Kidney glomerular epithelial cell (primary cell): ENCODE measurements around the gene IP6K3.

Source experiments
- DNase-seq: peaks from one replicate; lab custom pipeline; 2025; lab: John Stamatoyannopoulos, UW

Gene IP6K3

GRCh38 chr6:33740794-33741193, 5.9 kb downstream of the IP6K3 start:
- no peak for DNase-seq

- no peak for DNase-seq
Measured at GRCh38 chr6:33740204-33740608, 6.5 kb downstream of the IP6K3 start.

- DNase-seq = no peak
Measured at GRCh38 chr6:33739571-33739970, 7.1 kb downstream of the IP6K3 start.

- no peak for DNase-seq
Measured at GRCh38 chr6:33738879-33739278, 7.8 kb downstream of the IP6K3 start.

GRCh38 chr6:33738153-33738552, 8.6 kb downstream of the IP6K3 start:
- no peak for DNase-seq

- no peak for DNase-seq
Measured at GRCh38 chr6:33737267-33738026, 9.3 kb downstream of the IP6K3 start.

- DNase-seq = no peak
Measured at GRCh38 chr6:33735216-33735615, 11.5 kb downstream of the IP6K3 start.

DNA sequence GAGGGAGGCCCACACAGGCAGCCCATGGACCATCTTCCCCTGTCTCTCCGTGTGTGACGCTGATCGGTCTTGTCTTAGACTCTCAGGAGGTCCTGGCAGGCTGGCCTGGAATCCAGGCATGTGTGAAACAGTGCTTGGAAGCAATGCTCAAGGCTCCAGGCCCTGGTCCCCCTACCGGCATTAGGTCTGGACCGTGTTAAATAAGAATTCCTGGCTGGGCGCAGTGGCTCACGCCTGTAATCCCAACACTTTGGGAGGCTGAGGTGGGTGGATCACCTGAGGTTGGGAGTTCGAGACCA, 13.0 kb downstream of the IP6K3 start:
- DNase-seq = no peak

DNA sequence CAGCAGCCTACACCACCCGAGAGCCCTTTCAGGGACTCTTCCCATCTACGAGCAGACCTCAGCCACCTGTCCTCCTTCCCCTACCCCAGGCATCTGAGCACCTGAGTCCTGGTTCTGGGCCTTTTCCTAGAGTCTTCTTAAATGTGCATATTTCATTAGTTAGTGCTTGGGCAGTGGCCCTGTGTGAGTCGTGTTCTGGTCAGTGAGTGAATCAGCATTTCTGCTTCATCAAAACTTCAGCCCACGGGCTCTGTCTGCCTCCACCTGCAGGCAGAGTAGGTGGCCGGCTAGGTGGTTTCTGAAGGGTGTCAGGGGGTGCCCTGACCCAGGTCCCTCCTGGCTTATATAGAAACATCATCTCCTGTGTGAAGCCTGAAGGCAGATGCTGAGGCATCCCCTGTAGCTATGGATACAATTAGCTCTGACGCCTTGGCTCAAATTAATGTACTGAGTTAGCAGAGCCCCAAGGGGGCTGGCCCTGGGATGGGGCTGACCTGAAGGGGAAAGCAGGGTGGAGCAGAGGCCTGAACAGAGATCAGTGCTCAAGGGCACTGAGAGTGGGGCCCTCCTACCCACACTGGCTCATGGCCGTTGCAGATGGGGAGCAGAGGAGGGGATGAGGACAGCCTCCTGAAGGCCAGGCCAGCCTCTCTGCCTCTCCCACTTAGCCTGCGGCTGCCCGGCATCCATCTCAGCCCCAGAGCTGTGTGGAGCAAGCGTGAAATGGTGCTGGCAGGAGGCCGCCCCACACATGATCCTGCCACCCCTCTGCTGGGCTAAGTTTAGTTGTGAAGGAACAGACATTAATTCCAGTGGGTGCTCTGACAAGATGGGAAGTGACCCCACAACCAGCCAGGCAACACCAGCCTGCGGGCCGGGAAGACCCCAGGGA, 13.6 kb downstream of the IP6K3 start:
- DNase-seq = peak; percentile 47

GRCh38 chr6:33732385-33732784, 14.3 kb downstream of the IP6K3 start:
- DNase-seq = no peak

DNA sequence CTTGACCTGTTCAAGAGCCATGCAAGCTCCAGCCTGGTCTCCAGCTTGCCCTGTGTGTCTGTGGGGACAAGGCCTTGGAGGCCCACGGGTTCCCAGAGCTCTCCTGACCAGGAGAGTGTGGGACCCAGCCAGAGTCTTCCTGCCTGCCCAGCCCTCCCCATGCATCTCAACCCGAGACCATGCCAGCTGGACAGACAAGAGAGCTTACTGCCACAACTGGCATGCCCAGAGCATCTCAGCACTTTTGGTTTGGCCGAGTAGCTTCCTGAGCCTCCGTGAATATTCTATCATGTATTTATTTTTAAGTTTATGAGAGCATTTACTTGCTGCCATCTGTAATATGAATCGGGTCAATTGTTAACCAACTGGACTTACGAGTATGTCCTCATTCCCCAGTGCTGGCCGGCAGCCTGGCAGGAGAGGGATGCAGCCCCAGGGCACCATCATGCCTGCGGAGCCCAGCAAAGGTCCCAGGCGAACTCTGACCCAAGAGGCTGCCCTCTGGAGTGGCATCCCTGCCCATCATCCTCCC, 14.9 kb downstream of the IP6K3 start:
- no peak for DNase-seq

DNA sequence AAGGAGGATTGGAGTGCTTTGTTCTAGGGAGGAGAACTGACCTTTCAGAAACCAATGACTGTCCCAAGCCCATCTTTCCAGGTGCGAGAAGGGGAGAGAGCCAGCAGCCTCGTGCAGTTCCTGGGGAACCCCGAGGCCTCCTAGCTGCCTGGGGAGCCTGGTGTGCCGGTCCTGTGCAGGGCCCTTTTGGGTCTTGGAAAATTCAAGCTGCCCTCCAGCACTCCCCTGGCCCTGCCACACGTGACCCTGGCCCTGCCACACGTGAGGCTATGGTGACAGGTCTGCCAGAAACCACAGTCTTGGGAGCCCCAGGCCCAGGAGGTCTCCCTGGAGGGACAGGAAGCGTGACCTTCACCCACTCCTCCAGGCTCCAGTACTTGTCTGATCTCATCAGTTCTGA, 15.7 kb downstream of the IP6K3 start:
- no peak for DNase-seq

DNA sequence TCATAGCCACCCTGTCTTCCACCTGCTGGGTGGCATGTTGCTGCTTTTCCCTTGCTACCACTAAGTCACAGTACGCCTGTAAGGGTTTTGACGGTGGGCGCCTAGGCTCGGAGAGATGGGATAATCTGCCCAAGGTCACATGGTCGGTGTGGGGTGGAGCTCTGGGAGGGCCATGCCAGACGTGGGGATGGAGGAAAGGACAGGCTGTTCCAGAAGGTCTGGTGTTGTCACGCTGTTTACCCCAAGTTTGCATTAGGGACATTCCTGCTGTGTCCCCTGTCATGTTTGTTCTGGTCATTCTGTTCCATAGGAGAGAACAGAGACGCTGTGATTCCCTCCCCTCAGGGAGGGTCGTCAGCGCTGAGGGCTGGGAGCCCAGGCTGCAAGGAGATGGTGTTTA, 16.1 kb downstream of the IP6K3 start:
- no peak for DNase-seq

DNA sequence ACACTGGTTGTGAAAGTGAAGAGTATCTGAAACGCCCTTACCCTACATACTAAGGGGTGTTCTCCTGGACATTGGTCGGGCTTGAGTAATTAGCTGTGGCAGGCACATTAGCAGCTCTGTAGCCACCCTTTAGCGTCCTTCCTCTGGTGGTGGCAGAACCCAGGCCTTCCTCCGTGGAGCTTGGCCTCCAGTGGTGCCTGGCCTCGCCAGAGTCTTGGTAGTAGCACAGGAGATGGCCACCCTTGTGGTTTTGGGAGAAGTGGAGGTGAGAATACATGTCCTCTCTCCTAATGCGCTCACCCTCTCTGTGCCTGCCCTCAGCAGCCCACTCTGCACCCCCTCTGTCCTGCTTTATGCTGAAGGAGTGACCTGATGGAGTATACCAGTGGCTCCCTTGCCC, 17.6 kb downstream of the IP6K3 start:
- DNase-seq = no peak

DNA sequence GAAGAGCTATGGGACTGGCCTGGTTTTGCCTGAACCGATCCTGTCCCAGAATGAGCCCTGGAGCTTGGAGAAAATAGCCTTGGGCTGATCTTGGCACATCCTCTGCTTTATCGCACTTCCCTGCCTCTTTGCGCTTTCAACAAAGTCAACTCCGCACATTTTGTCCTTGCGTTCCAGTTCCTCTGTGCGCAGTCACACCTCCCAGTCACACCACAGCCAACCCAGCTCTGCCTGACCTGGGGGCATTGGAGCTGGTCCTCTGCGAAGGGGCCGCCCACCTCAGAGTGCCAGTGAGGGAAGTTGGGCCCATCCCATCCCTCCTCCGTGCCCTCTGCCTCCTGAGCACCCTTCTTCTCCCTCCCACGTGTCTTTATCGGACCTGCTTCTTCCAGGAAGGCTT, 18.3 kb downstream of the IP6K3 start:
- no peak for DNase-seq

GRCh38 chr6:33727932-33728331, 18.8 kb downstream of the IP6K3 start:
- no peak for DNase-seq

DNA sequence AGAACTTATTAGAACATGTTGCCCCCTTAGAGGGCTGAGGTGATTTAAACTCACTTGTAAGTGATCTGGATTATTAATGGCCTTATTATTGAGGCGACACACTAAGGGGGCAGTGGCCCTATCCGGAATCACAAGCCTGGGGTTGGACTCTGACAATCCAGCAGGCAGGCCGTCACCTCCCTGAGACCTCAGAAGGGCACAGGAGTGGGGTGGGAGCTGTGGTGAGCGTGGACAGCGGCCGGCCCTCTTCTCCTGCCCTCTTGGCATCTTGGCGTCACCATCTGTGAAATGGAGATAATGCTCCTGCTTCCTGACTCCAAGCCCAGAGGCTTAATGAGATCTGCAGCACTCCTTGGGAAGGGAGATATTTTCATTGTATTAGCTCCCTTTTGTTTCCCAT, 19.6 kb downstream of the IP6K3 start:
- no peak for DNase-seq

- DNase-seq = no peak
Measured at GRCh38 chr6:33726696-33727095, 20.0 kb downstream of the IP6K3 start.

GRCh38 chr6:33725891-33726673, 20.6 kb downstream of the IP6K3 start:
- DNase-seq = no peak

DNA sequence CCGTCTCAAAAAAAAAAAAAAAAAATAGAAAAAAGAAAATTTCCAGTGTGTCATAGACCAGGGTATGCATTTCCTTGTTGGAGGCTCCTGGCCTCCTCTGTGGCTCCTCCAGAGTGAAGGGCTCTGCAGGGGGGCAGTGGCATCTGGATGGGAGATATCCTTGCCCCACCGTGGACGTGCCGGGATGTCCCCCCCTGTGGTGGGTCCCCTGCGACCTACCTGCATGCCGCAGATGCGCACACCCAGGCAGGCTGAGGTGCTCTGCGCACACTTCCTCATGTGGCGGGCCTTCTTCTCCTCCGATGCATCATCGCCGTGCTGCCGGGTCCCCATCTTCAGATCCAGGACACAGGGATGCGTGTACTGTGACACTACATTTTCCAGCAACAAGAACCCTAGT, 21.5 kb downstream of the IP6K3 start:
- no peak for DNase-seq

- no peak for DNase-seq
Measured at GRCh38 chr6:33724102-33725023, 22.3 kb downstream of the IP6K3 start.
